IMR-90 (cell line): Measurements from ENCODE around the gene MYOCD. TPM values are rescaled to one million over a fixed set of nuclear protein-coding genes. Genes with fewer than 3 reads are reported as not detected.

ENCODE experiments used
- ATAC-seq: fragments of 200-7000 bp; cut with Tn5 transposase; 2 replicates; pipeline ENCODE4 v1.9.1; 2020; ENCODE audit warnings: low read depth, mild to moderate bottlenecking, moderate library complexity
- BruUV-seq: library from RNA; stranded (reverse); fragments of 400-500 nt; replicated peaks from 2 replicates; lab custom pipeline; 2021; lab: Mats Ljungman, UMichigan
- CTCF ChIA-PET: fragments of 300-600 bp; formaldehyde crosslinking; extraction: SDS; loops from one replicate; lab custom pipeline; 2021; ENCODE audit warnings: antibody characterized with exemption; lab: Yijun Ruan, JAX
- POLR2A ChIA-PET: fragments of 300-600 bp; sonication (Branson Sonifier 250); formaldehyde crosslinking; loops from one replicate; lab custom pipeline; 2022; ENCODE audit warnings: antibody characterized with exemption; ENCODE audit not compliant: unreplicated experiment; lab: Charles Lee
- DNase-seq: peaks from one replicate; pipeline ENCODE4 v3.0.0; 2013
- H2AFZ ChIP-seq: replicated peaks from 2 replicates; pipeline ENCODE3; 2013; ENCODE audit warnings: low read length, mild to moderate bottlenecking; ENCODE audit not compliant: poor library complexity
- H2AK5ac ChIP-seq: 2 replicates; pipeline ENCODE4 v1.6.1; 2013; ENCODE audit warnings: low read depth, low read length, inconsistent platforms
- H2AK9ac ChIP-seq: replicated peaks from 2 replicates; pipeline ENCODE3; 2013; ENCODE audit warnings: mild to moderate bottlenecking, low read depth, low read length, moderate library complexity; ENCODE audit not compliant: poor library complexity
- H2BK120ac ChIP-seq: 2 replicates; pipeline ENCODE4 v1.6.1; 2013; ENCODE audit warnings: low read depth, low read length, inconsistent platforms
- H2BK15ac ChIP-seq: 3 replicates; pipeline ENCODE4 v1.6.1; 2013; ENCODE audit warnings: low read depth, low read length, inconsistent platforms
- H2BK20ac ChIP-seq: 2 replicates; pipeline ENCODE4 v1.6.1; 2013; ENCODE audit warnings: low read depth, mild to moderate bottlenecking, inconsistent platforms, low read length, moderate library complexity
- H2BK5ac ChIP-seq: 2 replicates; pipeline ENCODE4 v1.6.1; 2013; ENCODE audit warnings: mild to moderate bottlenecking, low read depth, low read length, inconsistent platforms; ENCODE audit not compliant: poor library complexity, severe bottlenecking
- H3K14ac ChIP-seq: replicated peaks from 2 replicates; pipeline ENCODE4 v1.6.1; 2013; ENCODE audit warnings: low read depth, low read length, inconsistent platforms
- H3K18ac ChIP-seq: 2 replicates; pipeline ENCODE4 v1.6.1; 2013; ENCODE audit warnings: low read depth, low read length, control low read depth
- H3K23ac ChIP-seq: 2 replicates; pipeline ENCODE4 v1.6.1; 2013; ENCODE audit warnings: low read depth, low read length, inconsistent platforms
- H3K27ac ChIP-seq: 2 replicates; pipeline ENCODE4 v1.5.1; 2013; ENCODE audit warnings: mild to moderate bottlenecking, control low read depth, low read length; ENCODE audit not compliant: insufficient read depth
- H3K27me3 ChIP-seq: 2 replicates; pipeline ENCODE4 v1.6.1; 2013; ENCODE audit warnings: low read length; ENCODE audit not compliant: control insufficient read depth, insufficient read depth
- H3K36me3 ChIP-seq: 2 replicates; pipeline ENCODE4 v1.6.1; 2013; ENCODE audit warnings: low read length, mixed read lengths; ENCODE audit not compliant: control insufficient read depth, insufficient read depth
- H3K4ac ChIP-seq: 2 replicates; pipeline ENCODE4 v1.6.1; 2013; ENCODE audit warnings: low read depth, low read length, inconsistent platforms
- H3K4me1 ChIP-seq: 2 replicates; pipeline ENCODE4 v1.6.1; 2013; ENCODE audit warnings: low read length, mixed read lengths; ENCODE audit not compliant: control insufficient read depth, insufficient read depth
- H3K4me2 ChIP-seq: 2 replicates; pipeline ENCODE4 v1.6.1; 2013; ENCODE audit warnings: low read depth, mild to moderate bottlenecking, control low read depth, low read length, moderate library complexity
- H3K4me3 ChIP-seq: 2 replicates; pipeline ENCODE4 v1.5.1; 2013; ENCODE audit warnings: low read depth, mild to moderate bottlenecking, control low read depth, low read length, moderate library complexity; ENCODE audit not compliant: insufficient read depth
- H3K56ac ChIP-seq: 2 replicates; pipeline ENCODE4 v1.6.1; 2013; ENCODE audit warnings: low read length, inconsistent platforms; ENCODE audit not compliant: insufficient read depth; ENCODE audit errors: extremely low read depth
- H3K79me1 ChIP-seq, 2 experiments: 2 replicates each; pipeline ENCODE4 v1.6.1; 2013; ENCODE audit warnings: low read length in 2 of 2, inconsistent platforms in 1 of 2, low read depth in 1 of 2
- H3K9ac ChIP-seq: 2 replicates; pipeline ENCODE4 v1.6.1; 2013; ENCODE audit warnings: low read depth, low read length, control low read depth
- H3K9me1 ChIP-seq: 2 replicates; pipeline ENCODE4 v1.6.1; 2013; ENCODE audit warnings: low read length, inconsistent platforms; ENCODE audit not compliant: insufficient read depth
- H3K9me3 ChIP-seq: 2 replicates; pipeline ENCODE4 v1.6.1; 2013; ENCODE audit warnings: low read length; ENCODE audit not compliant: control insufficient read depth, insufficient read depth
- H4K20me1 ChIP-seq: 2 replicates; pipeline ENCODE4 v1.6.1; 2013; ENCODE audit warnings: low read length, inconsistent platforms; ENCODE audit not compliant: insufficient read depth
- H4K5ac ChIP-seq: 2 replicates; pipeline ENCODE4 v1.6.1; 2013; ENCODE audit warnings: mild to moderate bottlenecking, low read depth, low read length, control low read depth
- H4K8ac ChIP-seq, 2 experiments: 2 replicates each; pipeline ENCODE4 v1.6.1; 2013; ENCODE audit warnings: low read depth in 2 of 2, low read length in 2 of 2, control low read depth in 1 of 2, inconsistent platforms in 1 of 2
- H4K91ac ChIP-seq: 2 replicates; pipeline ENCODE4 v1.6.1; 2013; ENCODE audit warnings: low read depth, low read length, inconsistent platforms; ENCODE audit not compliant: insufficient read depth
- BHLHE40 ChIP-seq: fragments of 150-350 bp; IDR thresholded peaks from 2 replicates; pipeline ENCODE4 v1.6.1; 2016; ENCODE audit warnings: mild to moderate bottlenecking, low read depth, low read length
- CEBPB ChIP-seq: IDR thresholded peaks from 2 replicates; pipeline ENCODE4 v1.6.1; 2012; ENCODE audit warnings: low read depth, low read length, improper control_type of control experiment
- SMC3 ChIP-seq: fragments of 150-350 bp; IDR thresholded peaks from 2 replicates; pipeline ENCODE4 v1.6.1; 2016; ENCODE audit warnings: low read depth, mild to moderate bottlenecking, antibody characterized with exemption, low read length, moderate library complexity
- WGBS, 2 experiments: methylation state at CpG; one replicate each; pipeline versions ENCODE4 v1.1.5 to v1.1.7; 2013; ENCODE audit warnings: missing lambda C conversion rate in 2 of 2; ENCODE audit not compliant: insufficient read length in 1 of 2; ENCODE audit errors: extremely low coverage in 2 of 2; 5-methylcytosine and 5-hydroxymethylcytosine counted together
- dilution Hi-C: fragments of 300-500 bp; cut with HindIII; formaldehyde crosslinking; loops from one replicate; pipeline ENCODE4 v1.14.3; 2018; ENCODE audit warnings: low sequenced_read_pairs; ENCODE audit not compliant: unreplicated experiment
- in situ Hi-C: fragments of 300-500 bp; cut with MboI; formaldehyde crosslinking; loops from 3 replicates; pipeline ENCODE4 v1.14.3; 2019; ENCODE audit warnings: low sequenced_read_pairs, inconsistent platforms, mixed read lengths
- intact Hi-C: fragments of 100-400 bp; cut with micrococcal nuclease; formaldehyde crosslinking; loops from 2 replicates; pipeline ENCODE4 v1.10.0; 2022
- polyA plus RNA-seq, 3 experiments: library from polyadenylated mRNA; depleted of rRNA; stranded (reverse); fragments of >200 nt; gene quantifications; 2 replicates each; pipeline ENCODE4 v1.2.3, GENCODE V29; 2012; ENCODE audit warnings: low replicate concordance in 1 of 3
- total RNA-seq: library from RNA; depleted of rRNA; stranded (reverse); fragments of >200 nt; gene quantifications from 2 replicates; pipeline ENCODE4 v1.2.3, GENCODE V29; 2012
- TF ChIP-seq, protein P1 (sequence below): fragments of 150-350 bp; IDR thresholded peaks from 2 replicates; pipeline ENCODE4 v1.6.1; 2017; ENCODE audit warnings: mild to moderate bottlenecking, antibody characterized with exemption, low read length, low read depth

Gene MYOCD
- total and polyA plus RNA-seq, 2 of the 4 experiments (the other 2 are of a cell fraction): 10.6 to 20.1 TPM

DNA sequence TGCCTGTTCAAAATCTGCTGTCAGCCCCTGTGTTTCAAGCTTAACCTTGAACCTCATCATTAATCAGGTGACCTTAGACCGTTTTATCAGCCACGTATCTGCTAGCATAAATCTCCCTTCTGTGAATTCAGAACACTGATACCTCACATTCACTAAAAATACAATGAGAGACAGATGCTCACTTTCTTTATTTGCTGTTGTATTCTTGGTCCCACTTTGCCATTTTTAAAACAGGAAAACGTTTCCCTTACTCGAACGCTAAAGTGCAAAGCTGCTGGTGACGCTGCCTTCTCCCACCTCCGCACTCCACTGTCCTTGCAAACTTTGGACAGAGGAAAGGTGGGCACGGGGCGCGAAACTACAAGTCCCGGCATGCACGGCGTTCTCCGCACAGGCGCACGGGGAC, 123.4 kb downstream of the MYOCD start:
- WGBS, 2 experiments: 0% methylated on average over 5 of the region's 16 CpGs; no CpG with 5 or more reads in 1 of the 2 experiments
- Histone ChIP-seq H2AK5ac (no peak overlapping the region), H4K8ac (no peak overlapping the region), H3K23ac (no peak overlapping the region), H3K4me1 (no peaks in the 10 kb centered on the region), H4K91ac (no peak overlapping the region), H2AK9ac (no peak overlapping the region), H4K5ac (no peak overlapping the region), H2AFZ (peak overlapping the region; percentile 95), H3K27me3 (peaks cover 22% of the 10 kb centered on the region), H3K56ac (no peak overlapping the region), H3K9me1 (no peaks in the 10 kb centered on the region), H3K18ac (no peak overlapping the region), H3K27ac (no peak overlapping the region), H2BK15ac (no peak overlapping the region), H3K4me3 (peak overlapping the region; percentile 68), H4K20me1 (no peaks in the 10 kb centered on the region), H3K9me3 (no peaks in the 10 kb centered on the region), H3K4me2 (peak overlapping the region; percentile 86), H2BK20ac (no peak overlapping the region), H3K14ac (no peak overlapping the region), H2BK120ac (no peak overlapping the region), H2BK5ac (no peak overlapping the region), H3K9ac (no peak overlapping the region), H3K79me1 (no peaks in the 10 kb centered on the region), H3K4ac (no peak overlapping the region), H3K36me3 (no peaks in the 10 kb centered on the region)
- dilution Hi-C loops (no loop called here), in situ Hi-C loops (no loop called here), intact Hi-C loops (loop anchor here (10.0 kb wide), 1 partner anchor 196 kb away; no protein-coding TSS in a partner anchor)
- ChIA-PET CTCF (no interaction called here), POLR2A (no interaction called here)
- DNase-seq (no peak), ATAC-seq (no peak)
- no TSS peak for BruUV-seq
- TF ChIP-seq, protein P1, sequence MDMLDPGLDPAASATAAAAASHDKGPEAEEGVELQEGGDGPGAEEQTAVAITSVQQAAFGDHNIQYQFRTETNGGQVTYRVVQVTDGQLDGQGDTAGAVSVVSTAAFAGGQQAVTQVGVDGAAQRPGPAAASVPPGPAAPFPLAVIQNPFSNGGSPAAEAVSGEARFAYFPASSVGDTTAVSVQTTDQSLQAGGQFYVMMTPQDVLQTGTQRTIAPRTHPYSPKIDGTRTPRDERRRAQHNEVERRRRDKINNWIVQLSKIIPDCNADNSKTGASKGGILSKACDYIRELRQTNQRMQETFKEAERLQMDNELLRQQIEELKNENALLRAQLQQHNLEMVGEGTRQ: peak; percentile 43; the same call in 1 of the 2 replicates
- TF ChIP-seq BHLHE40: no peak
- TF ChIP-seq SMC3: no peak
- TF ChIP-seq CEBPB: no peak
